Body of pancreas (tissue), 4 donors: ENCODE data around the gene SH2B3.

Experiments
- POLR2A ChIP-seq, 3 donors: fragments of 450-650 bp; IDR thresholded peaks; one replicate each; pipeline ENCODE4 v1.6.1; 2016; ENCODE audit warnings: antibody characterized with exemption in 3 of 3, mild to moderate bottlenecking in 2 of 3
- TF ChIP-seq, protein P1 (sequence below), 7 experiments: fragments of 450-650 bp in 4 of 7; fragments of 200-600 bp in 3 of 7; sonication (generic) in 3 of 7; IDR thresholded peaks; one replicate each; pipeline ENCODE4 v1.5.1; 2016 to 2019; ENCODE audit warnings: antibody characterized with exemption in 7 of 7

DNA sequence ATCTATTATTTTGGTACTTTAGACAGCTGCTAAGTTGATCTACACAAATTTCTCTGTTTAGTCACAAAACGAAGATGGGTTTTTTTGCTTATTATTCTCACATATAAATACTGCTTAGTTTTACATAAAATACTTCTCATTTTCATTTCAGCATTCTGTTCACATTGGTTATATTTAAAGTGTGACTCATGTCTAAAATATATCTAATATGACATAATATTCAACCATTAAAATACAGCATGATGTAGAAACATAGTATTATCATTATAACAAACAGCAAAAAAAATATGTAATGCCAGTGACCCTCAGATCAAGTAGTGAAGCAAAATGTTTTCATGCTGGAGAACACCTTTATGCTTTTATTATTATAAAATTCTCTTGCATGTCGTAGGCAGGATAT lies 63.7 kb downstream of the SH2B3 start:
- no peak for TF ChIP-seq POLR2A (IDR thresholded peaks at IDR 0.05)
- TF ChIP-seq, protein P1, sequence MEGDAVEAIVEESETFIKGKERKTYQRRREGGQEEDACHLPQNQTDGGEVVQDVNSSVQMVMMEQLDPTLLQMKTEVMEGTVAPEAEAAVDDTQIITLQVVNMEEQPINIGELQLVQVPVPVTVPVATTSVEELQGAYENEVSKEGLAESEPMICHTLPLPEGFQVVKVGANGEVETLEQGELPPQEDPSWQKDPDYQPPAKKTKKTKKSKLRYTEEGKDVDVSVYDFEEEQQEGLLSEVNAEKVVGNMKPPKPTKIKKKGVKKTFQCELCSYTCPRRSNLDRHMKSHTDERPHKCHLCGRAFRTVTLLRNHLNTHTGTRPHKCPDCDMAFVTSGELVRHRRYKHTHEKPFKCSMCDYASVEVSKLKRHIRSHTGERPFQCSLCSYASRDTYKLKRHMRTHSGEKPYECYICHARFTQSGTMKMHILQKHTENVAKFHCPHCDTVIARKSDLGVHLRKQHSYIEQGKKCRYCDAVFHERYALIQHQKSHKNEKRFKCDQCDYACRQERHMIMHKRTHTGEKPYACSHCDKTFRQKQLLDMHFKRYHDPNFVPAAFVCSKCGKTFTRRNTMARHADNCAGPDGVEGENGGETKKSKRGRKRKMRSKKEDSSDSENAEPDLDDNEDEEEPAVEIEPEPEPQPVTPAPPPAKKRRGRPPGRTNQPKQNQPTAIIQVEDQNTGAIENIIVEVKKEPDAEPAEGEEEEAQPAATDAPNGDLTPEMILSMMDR (IDR thresholded peaks at IDR 0.05): no peak
